Endometrium (tissue), 2 donors: ENCODE measurements around the gene BCOR.

Experiments
- FAIRE-seq: peaks from 2 replicates; lab custom pipeline; 2012; peaks lifted over from hg19 to GRCh38; lab: Jason Lieb, UNC
- donor health status: control.
- donor health status: control.

The BCOR gene

DNA sequence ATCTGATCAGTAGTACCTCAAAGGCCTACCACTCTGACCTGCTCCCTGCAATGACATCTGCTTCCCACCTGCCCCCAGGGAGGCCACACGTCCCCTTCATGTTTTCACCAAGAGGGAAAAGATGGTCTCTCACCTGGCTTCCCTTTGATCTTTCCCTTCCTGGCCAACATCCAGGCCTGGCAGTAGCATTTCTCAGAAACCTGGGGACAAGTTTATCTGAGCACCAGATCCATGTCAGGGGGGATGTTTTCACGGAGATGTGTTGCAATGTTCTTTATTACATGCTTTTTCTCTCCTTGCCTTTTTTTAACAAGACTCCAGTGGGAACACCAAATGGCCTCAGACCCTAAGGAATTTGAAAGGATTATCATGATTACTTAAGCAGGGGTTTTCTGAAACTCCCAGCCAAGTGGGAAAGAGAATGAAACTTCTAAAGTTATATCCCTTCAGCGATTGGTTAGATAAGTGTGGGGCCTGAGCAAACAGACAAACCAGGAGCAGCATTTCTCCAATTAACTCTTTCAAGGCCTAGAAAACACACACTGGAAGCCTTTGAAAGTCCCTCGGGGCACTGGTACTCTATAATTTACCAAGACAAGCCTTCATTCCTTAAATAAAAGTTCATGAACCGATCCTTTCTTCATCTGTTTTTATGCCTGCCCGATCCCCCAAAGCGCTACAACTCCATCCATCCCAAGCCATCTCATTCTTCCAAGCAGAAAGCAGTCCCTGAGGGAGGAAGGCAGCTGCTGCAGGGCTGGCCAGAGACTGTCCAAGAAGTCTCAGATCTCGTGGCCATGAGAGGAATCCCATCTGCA is 94.1 kb downstream of the BCOR start:
- FAIRE-seq = no peak

DNA sequence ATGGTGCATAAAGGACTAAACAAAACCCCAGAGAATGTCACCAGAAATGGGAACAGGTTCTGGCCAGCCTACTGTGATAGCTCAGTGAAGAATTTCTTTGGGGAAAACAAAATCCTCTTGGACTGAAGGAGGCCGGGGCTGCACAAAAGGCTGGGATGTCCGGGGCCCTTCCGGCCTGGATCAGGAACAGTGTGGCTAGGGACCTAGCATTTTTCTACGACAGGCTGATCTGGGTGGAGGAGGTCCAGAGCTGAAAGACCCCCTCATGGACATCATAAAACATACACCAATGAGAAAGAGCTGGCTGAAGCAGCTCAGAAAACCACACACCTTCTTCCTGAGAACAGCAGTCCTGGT is 94.7 kb downstream of the BCOR start:
- FAIRE-seq = no peak
